GM23338 (cell line): Measurements from ENCODE around the gene CCDC186. TPM values are rescaled to one million over a fixed set of nuclear protein-coding genes. Genes with fewer than 3 reads are reported as not detected.

Experiments used
- ATAC-seq: fragments of 200-7000 bp; cut with Tn5 transposase; 3 replicates; pipeline ENCODE4 v1.9.1; 2020
- DNase-seq: peaks from one replicate; pipeline ENCODE4 v3.0.0-alpha.2; 2015; ENCODE audit warnings: low spot score
- H2AFZ ChIP-seq: fragments of 200-600 bp; sonication (generic); 2 replicates; pipeline ENCODE4 v1.8.0; 2016; ENCODE audit warnings: antibody characterized with exemption, mild to moderate bottlenecking, moderate library complexity
- H3F3A ChIP-seq: fragments of 200-600 bp; sonication (generic); replicated peaks from 2 replicates; pipeline ENCODE4 v1.8.0; 2017; ENCODE audit warnings: antibody characterized with exemption, mixed run types, low read depth
- H3K27ac ChIP-seq: fragments of 200-600 bp; sonication (generic); 2 replicates; pipeline ENCODE4 v1.6.1; 2016; ENCODE audit warnings: low read depth
- H3K27me3 ChIP-seq: fragments of 200-600 bp; sonication (generic); 2 replicates; pipeline ENCODE4 v1.8.0; 2016; ENCODE audit warnings: mild to moderate bottlenecking, mixed run types, moderate library complexity; ENCODE audit not compliant: insufficient read depth
- H3K36me3 ChIP-seq: fragments of 200-600 bp; sonication (generic); 2 replicates; pipeline ENCODE4 v1.8.0; 2016; ENCODE audit warnings: mild to moderate bottlenecking; ENCODE audit not compliant: insufficient read depth
- H3K4me1 ChIP-seq: fragments of 200-600 bp; sonication (generic); 2 replicates; pipeline ENCODE4 v1.8.0; 2016; ENCODE audit warnings: mild to moderate bottlenecking, moderate library complexity; ENCODE audit not compliant: insufficient read depth
- H3K4me2 ChIP-seq: fragments of 200-600 bp; sonication (generic); 2 replicates; pipeline ENCODE4 v1.7.1; 2017; ENCODE audit warnings: mixed run types
- H3K4me3 ChIP-seq: fragments of 200-600 bp; sonication (generic); 2 replicates; pipeline ENCODE4 v1.6.1; 2016; ENCODE audit warnings: mixed run types
- H3K79me2 ChIP-seq: fragments of 200-600 bp; sonication (generic); replicated peaks from 2 replicates; pipeline ENCODE4 v1.8.0; 2017; ENCODE audit warnings: mild to moderate bottlenecking; ENCODE audit not compliant: insufficient read depth
- H3K9me2 ChIP-seq: fragments of 200-600 bp; sonication (generic); 2 replicates; pipeline ENCODE4 v1.8.0; 2017; ENCODE audit not compliant: insufficient read depth
- H4K20me1 ChIP-seq: fragments of 200-600 bp; sonication (generic); replicated peaks from 2 replicates; pipeline ENCODE4 v1.8.0; 2017; ENCODE audit warnings: mild to moderate bottlenecking; ENCODE audit not compliant: insufficient read depth
- H3K27ac Mint-ChIP-seq: 2 replicates; pipeline ENCODE4 v1.8.0; 2020; ENCODE audit warnings: inconsistent platforms, mild to moderate bottlenecking, moderate library complexity, mixed read lengths
- H3K27me3 Mint-ChIP-seq: 3 replicates; pipeline ENCODE4 v1.8.0; 2022; ENCODE audit warnings: low read depth, mild to moderate bottlenecking, moderate library complexity, mixed read lengths, inconsistent platforms; ENCODE audit not compliant: insufficient read depth, poor library complexity
- H3K36me3 Mint-ChIP-seq: 3 replicates; pipeline ENCODE4 v1.8.0; 2021; ENCODE audit warnings: low read depth, mild to moderate bottlenecking, inconsistent platforms, moderate library complexity, mixed read lengths
- H3K4me1 Mint-ChIP-seq: 3 replicates; pipeline ENCODE4 v1.8.0; 2020; ENCODE audit warnings: mild to moderate bottlenecking, inconsistent platforms, mixed read lengths
- H3K4me3 Mint-ChIP-seq: 3 replicates; pipeline ENCODE4 v1.8.0; 2021; ENCODE audit warnings: moderate library complexity, mild to moderate bottlenecking, inconsistent platforms, mixed read lengths
- H3K9me3 Mint-ChIP-seq: 3 replicates; pipeline ENCODE4 v1.8.0; 2020; ENCODE audit warnings: moderate library complexity, mild to moderate bottlenecking, inconsistent platforms, mixed read lengths
- CREB1 ChIP-seq: fragments of 250-450 bp; sonication (Bioruptor Pico); IDR thresholded peaks from 2 replicates; pipeline ENCODE4 v1.5.0; 2020; ENCODE audit warnings: low read depth, mild to moderate bottlenecking, moderate library complexity
- CTCF ChIP-seq, 2 experiments: fragments of 200-600 bp in 1 of 2; sonication (generic) in 1 of 2; conservative IDR thresholded peaks; 2 replicates each; pipeline versions ENCODE4 v1.5.1 to v1.6.1; 2016 to 2017; ENCODE audit warnings: antibody characterized with exemption in 2 of 2, low read depth in 2 of 2, mild to moderate bottlenecking in 2 of 2, moderate library complexity in 1 of 2
- ETS1 ChIP-seq: IDR thresholded peaks from 2 replicates; pipeline ENCODE4 v1.6.1; 2016; ENCODE audit warnings: antibody characterized with exemption
- EZH2 ChIP-seq: fragments of 200-600 bp; sonication (generic); IDR thresholded peaks from one replicate; pipeline ENCODE4 v1.8.0; 2017; ENCODE audit warnings: antibody characterized with exemption, mild to moderate bottlenecking, low read depth; ENCODE audit not compliant: unreplicated experiment
- EZH2phosphoT487 ChIP-seq: fragments of 200-600 bp; sonication (generic); IDR thresholded peaks from one replicate; pipeline ENCODE4 v1.8.1; 2018; ENCODE audit warnings: antibody characterized with exemption; ENCODE audit not compliant: unreplicated experiment
- JUNB ChIP-seq: IDR thresholded peaks from one replicate; pipeline ENCODE4 v1.6.1; 2016; ENCODE audit warnings: antibody characterized with exemption; ENCODE audit not compliant: unreplicated experiment
- NANOG ChIP-seq: IDR thresholded peaks from 2 replicates; pipeline ENCODE4 v1.6.1; 2016; ENCODE audit warnings: antibody characterized with exemption, borderline replicate concordance
- POLR2AphosphoS5 ChIP-seq: IDR thresholded peaks from 2 replicates; pipeline ENCODE4 v1.6.1; 2016; ENCODE audit warnings: antibody characterized with exemption, low read depth
- REST ChIP-seq: IDR thresholded peaks from one replicate; pipeline ENCODE4 v1.6.1; 2018; ENCODE audit warnings: antibody characterized with exemption; ENCODE audit not compliant: unreplicated experiment
- STAT1 ChIP-seq: IDR thresholded peaks from one replicate; pipeline ENCODE4 v1.6.1; 2016; ENCODE audit warnings: antibody characterized with exemption; ENCODE audit not compliant: unreplicated experiment
- ZNF114 ChIP-seq: fragments of 250-450 bp; sonication (Bioruptor Pico); IDR thresholded peaks from 2 replicates; pipeline ENCODE4 v1.5.0; 2020; ENCODE audit warnings: mild to moderate bottlenecking, moderate library complexity
- ZNF331 ChIP-seq: fragments of 250-450 bp; sonication (Bioruptor Pico); IDR thresholded peaks from 2 replicates; pipeline ENCODE4 v1.5.0; 2020; ENCODE audit warnings: low read depth, mild to moderate bottlenecking, moderate library complexity
- ZNF462 ChIP-seq: fragments of 250-450 bp; sonication (Bioruptor Pico); IDR thresholded peaks from 2 replicates; pipeline ENCODE4 v1.5.0; 2020; ENCODE audit warnings: mild to moderate bottlenecking, moderate library complexity
- polyA plus RNA-seq: library from polyadenylated mRNA; unstranded; fragments of >200 nt; fragmentation: Nextera tagmentation; extraction: Ambion mirVana; gene quantifications from 2 replicates; pipeline ENCODE4 v1.2.1, GENCODE V29; 2016
- total RNA-seq: library from RNA; depleted of rRNA; stranded (reverse); fragments of >200 nt; shearing (Covaris generic); gene quantifications from 2 replicates; pipeline ENCODE4 v1.2.3, GENCODE V29; 2014

CCDC186 gene
- total and polyA plus RNA-seq, 2 experiments from 2014 or later = 24.2 to 50.7 TPM

- Histone ChIP-seq H3F3A (no peaks in the 10 kb centered on the region), H3K4me3 (no peak overlapping the region), H3K4me1 (no peaks in the 10 kb centered on the region), H2AFZ (no peak overlapping the region), H3K79me2 (no peaks in the 10 kb centered on the region), H3K27ac (no peak overlapping the region), H3K36me3 (no peaks in the 10 kb centered on the region), H3K27me3 (peaks cover 8% of the 10 kb centered on the region), H4K20me1 (no peaks in the 10 kb centered on the region), H3K4me2 (no peak overlapping the region), H3K9me2 (no peaks in the 10 kb centered on the region)
- Mint-ChIP-seq H3K27me3 (peaks cover 18% of the 10 kb centered on the region), H3K9me3 (no peaks in the 10 kb centered on the region; the same call in 2 of the 3 replicates), H3K27ac (no peak overlapping the region), H3K36me3 (no peaks in the 10 kb centered on the region; the same call in 2 of the 3 replicates), H3K4me3 (no peak overlapping the region), H3K4me1 (peaks cover 8% of the 10 kb centered on the region)
- ATAC-seq (no peak), DNase-seq (no peak)
- no peak for TF ChIP-seq CREB1 (CRISPR knock-in tag)
- TF ChIP-seq JUNB = no peak
- TF ChIP-seq ZNF462 (CRISPR knock-in tag) = no peak
- TF ChIP-seq NANOG = no peak
- no peak for TF ChIP-seq EZH2
- TF ChIP-seq POLR2AphosphoS5 = no peak
- no peak for TF ChIP-seq ZNF331
- no peak for TF ChIP-seq CTCF (conservative IDR thresholded peaks at IDR 0.05; ENCODE audit: low read depth in 2 of 2)
- TF ChIP-seq EZH2phosphoT487 = no peak
- TF ChIP-seq ZNF114 (CRISPR knock-in tag) = no peak
- no peak for TF ChIP-seq ETS1
- TF ChIP-seq STAT1 = no peak
- TF ChIP-seq REST = no peak
Measured at GRCh38 chr10:114095559-114096337, 78.3 kb downstream of the CCDC186 start.
